A549 treated with AZD9567 at 1 μM for 4 hours (cell line): ENCODE measurements around the gene RIN2. TPM values are rescaled to one million over a fixed set of nuclear protein-coding genes. Genes with fewer than 3 reads are reported as not detected.

Source experiments
- total RNA-seq: library from RNA; stranded (reverse); fragments of 200-300 nt; extraction: Qiagen RNA extraction; gene quantifications from 5 replicates; pipeline ENCODE4 v1.2.3, GENCODE V29; 2022; ENCODE audit not compliant: insufficient read depth

Gene RIN2, protein sequence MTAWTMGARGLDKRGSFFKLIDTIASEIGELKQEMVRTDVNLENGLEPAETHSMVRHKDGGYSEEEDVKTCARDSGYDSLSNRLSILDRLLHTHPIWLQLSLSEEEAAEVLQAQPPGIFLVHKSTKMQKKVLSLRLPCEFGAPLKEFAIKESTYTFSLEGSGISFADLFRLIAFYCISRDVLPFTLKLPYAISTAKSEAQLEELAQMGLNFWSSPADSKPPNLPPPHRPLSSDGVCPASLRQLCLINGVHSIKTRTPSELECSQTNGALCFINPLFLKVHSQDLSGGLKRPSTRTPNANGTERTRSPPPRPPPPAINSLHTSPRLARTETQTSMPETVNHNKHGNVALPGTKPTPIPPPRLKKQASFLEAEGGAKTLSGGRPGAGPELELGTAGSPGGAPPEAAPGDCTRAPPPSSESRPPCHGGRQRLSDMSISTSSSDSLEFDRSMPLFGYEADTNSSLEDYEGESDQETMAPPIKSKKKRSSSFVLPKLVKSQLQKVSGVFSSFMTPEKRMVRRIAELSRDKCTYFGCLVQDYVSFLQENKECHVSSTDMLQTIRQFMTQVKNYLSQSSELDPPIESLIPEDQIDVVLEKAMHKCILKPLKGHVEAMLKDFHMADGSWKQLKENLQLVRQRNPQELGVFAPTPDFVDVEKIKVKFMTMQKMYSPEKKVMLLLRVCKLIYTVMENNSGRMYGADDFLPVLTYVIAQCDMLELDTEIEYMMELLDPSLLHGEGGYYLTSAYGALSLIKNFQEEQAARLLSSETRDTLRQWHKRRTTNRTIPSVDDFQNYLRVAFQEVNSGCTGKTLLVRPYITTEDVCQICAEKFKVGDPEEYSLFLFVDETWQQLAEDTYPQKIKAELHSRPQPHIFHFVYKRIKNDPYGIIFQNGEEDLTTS
- 17.2 to 20.9 TPM (median 20.5 TPM) in 5 replicates for total RNA-seq

DNA sequence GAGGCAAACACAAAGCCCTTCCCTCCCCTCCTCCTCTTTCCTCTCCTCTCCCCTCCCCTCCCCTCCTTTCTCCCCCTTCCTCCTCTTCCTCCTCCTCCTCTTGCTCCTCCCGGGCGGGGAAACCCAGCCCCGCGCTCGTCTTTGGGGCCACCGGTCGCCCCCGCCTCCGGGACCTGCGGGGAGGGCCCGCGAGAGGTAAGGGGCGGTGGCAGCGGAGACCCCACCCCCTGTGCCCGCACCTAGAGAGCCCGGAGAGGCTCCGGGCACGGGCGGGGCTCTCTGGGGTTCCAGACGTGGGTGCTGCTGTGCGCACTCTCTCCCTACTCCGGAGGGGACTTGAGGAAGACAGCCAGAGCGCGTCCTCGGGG, at the start of gene RIN2:
Gene RIN2 (plus strand): TSS at position 126 of the 368 bp plus-strand sequence. CDS start 131,344 bp downstream, outside the sequence.

